PC-3 (cell line): ENCODE measurements around the gene PTGIS.

ENCODE experiments used
- CTCF ChIP-seq: fragments of 300-600 bp; sonication (generic); conservative IDR thresholded peaks from 2 replicates; pipeline ENCODE4 v1.5.1; 2017; ENCODE audit warnings: antibody characterized with exemption, low read depth, mild to moderate bottlenecking, low read length
- EZH2phosphoT487 ChIP-seq: fragments of 300-600 bp; sonication (generic); IDR thresholded peaks from 2 replicates; pipeline ENCODE4 v1.6.1; 2018; ENCODE audit warnings: mild to moderate bottlenecking, antibody characterized with exemption, low read length, borderline replicate concordance

- TF ChIP-seq CTCF (peak; percentile 98), EZH2phosphoT487 (no peak)
Observed at GRCh38 chr20:49534255-49534712, 33.7 kb downstream of the PTGIS start.
